AG09309 (cell line): ENCODE measurements around the gene ARFGEF2.
"Not testable (repeated sequence)": the region's sequence is repeated elsewhere in the genome, so short reads cannot be mapped to it uniquely, and the experiment has no call there.

ENCODE experiments used
- DNase-seq: peaks from one replicate; pipeline ENCODE4 v3.0.0-alpha.2; 2010; ENCODE audit warnings: low read depth
- H3K4me3 ChIP-seq: 2 replicates; pipeline ENCODE4 v1.5.1; 2011; ENCODE audit warnings: mild to moderate bottlenecking, low read depth, low read length, moderate library complexity; ENCODE audit not compliant: control insufficient read depth
- CTCF ChIP-seq: IDR thresholded peaks from 2 replicates; pipeline ENCODE4 v1.5.1; 2011; ENCODE audit warnings: mild to moderate bottlenecking, low read depth, low read length, inconsistent platforms; ENCODE audit not compliant: insufficient read depth, control insufficient read depth; ENCODE audit errors: missing control alignments

Gene ARFGEF2

GRCh38 chr20:49024220-49024619, 102.7 kb downstream of the ARFGEF2 start:
- DNase-seq: no peak
- H3K4me3 ChIP-seq: no peak overlapping the region
- TF ChIP-seq CTCF: no peak

DNA sequence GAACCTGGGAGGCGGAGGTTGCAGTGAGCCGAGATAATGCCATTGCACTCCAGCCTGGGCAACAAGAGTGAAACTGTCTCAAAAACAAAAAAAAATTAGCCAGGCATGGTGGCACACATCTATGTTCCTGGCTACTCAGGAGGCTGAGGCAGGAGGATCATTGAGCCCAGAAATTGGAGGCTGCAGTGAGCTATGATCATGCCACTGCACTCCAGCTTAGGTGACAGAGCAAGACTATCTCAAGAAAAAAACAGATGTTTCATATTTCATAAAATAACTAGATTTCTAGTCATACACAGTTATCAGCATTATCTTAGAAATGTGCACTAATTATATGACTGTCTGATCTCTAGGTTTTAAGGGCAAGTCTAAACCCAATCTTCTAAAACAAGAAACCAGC, 106.7 kb downstream of the ARFGEF2 start:
- H3K4me3 ChIP-seq, DNase-seq: not testable (repeated sequence)

DNA sequence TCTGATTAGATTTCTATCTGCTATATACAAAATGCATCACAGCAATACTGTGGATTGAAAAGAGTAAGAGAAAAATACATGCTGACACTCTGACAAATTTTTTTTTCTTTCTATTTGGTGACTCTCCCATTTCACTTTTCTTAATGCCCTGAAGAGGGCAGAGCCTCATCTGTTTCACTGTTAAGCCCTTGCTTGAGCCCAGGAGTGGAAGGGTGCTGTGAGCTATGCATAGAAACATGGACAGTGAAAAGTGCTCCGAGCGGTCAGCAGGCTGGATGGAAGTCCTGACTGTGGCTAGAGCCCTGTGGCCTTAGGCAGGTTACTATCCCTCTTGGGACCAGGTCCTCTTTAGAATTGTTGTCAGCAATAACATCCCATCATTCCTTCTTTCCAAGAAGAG, 107.2 kb downstream of the ARFGEF2 start:
- no peak overlapping the region for H3K4me3 ChIP-seq
- TF ChIP-seq CTCF: peak; percentile 59
- DNase-seq: peak; percentile 25

GRCh38 chr20:49029203-49029602, 107.7 kb downstream of the ARFGEF2 start:
- H3K4me3 ChIP-seq: no peak overlapping the region
- peak; percentile 70 for DNase-seq
- TF ChIP-seq CTCF: no peak

DNA sequence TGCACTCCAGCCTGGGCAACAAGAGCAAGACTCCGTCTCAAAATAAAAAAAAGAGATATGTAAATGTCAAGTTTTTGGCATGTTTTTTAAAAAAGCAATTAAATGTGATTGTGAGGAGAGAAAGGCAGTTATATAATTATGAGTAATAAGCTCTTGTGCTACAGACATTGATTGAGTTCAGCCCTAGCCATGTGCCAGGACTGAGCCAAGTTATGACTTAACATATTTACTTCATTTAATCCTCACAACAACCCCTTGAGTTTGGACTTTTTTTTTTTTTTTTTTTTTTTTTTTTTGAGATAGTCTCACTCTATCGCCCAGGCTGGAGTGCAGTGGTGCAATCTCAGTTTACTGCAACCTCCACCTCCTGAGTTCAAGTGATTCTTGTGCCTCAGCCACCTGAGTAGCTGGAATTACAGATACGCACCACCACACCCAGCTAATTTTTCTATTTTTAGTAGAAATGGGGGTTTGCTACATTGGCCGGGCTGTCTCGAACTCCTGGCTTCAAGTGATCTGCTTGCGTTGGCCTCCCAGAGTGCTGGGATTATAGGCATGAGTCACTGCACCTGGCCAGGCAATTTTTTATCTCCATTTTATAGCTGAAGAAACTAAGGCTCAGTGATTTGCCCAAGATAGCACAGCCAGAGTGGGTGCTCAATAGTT, 109.6 kb downstream of the ARFGEF2 start:
- H3K4me3 ChIP-seq: no peak overlapping the region
- no peak for TF ChIP-seq CTCF
- DNase-seq: no peak

GRCh38 chr20:49032455-49032854, 110.9 kb downstream of the ARFGEF2 start:
- TF ChIP-seq CTCF: no peak
- H3K4me3 ChIP-seq: no peak overlapping the region
- no peak for DNase-seq

DNA sequence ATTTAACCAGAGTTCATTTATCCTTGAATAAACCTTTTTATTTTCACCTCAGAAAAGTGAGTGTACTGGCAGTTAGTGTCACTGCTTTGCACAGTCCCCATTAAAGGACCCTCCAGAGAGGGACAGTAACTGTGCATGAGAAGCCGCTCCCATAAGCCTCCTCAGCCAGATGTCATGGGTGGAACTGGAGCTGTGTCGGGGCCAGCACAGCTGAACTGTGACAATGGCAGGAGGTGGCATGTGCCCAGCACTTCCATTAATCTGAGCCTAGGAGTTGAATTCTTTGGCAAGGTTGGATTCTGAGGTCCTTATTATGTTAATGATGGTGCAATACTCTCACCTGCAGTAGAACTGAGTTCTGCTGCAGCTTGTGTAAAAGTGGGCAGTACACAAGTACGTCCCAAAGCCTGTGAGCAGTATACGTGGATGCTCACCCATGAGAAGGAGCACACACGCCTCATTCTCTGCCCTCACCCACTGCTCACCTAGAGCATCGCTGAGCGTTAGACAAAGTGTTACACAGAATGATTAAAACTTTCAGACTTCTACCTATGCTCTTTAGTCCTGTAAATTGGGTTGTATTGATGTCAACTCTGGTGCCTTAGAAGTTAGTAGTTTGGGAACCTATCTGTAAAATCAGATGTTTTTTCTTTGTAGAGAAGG, 112.7 kb downstream of the ARFGEF2 start:
- no peak for DNase-seq
- TF ChIP-seq CTCF: no peak
- no peak overlapping the region for H3K4me3 ChIP-seq
